HEK293 (cell line): ENCODE results near the gene FHL5.
A peak's percentile ranks its signal among the peaks of the same experiment; 100 is the strongest.

Experiments used
- CTCF ChIA-PET: fragments of 350-600 bp; formaldehyde crosslinking; extraction: SDS; loops from one replicate; lab custom pipeline; 2021; ENCODE audit warnings: antibody characterized with exemption; lab: Yijun Ruan, JAX
- POLR2A ChIA-PET: fragments of 300-600 bp; formaldehyde crosslinking; extraction: SDS; loops from one replicate; lab custom pipeline; 2020; ENCODE audit warnings: antibody characterized with exemption, inconsistent platforms; lab: Yijun Ruan, JAX
- H3K27ac ChIP-seq: fragments of 200-500 bp; sonication (Bioruptor generic); 2 replicates; pipeline ENCODE4 v1.5.1; 2014; ENCODE audit warnings: low read depth, low read length, control low read depth, inconsistent platforms; ENCODE audit errors: extremely low read depth
- H3K36me3 ChIP-seq, 2 experiments: fragments of 200-500 bp in 1 of 2; sonication (Bioruptor generic) in 1 of 2; 1 replicate in 1 of 2; 2 replicates in 1 of 2; pipeline ENCODE4 v1.5.1; 2014 to 2017; ENCODE audit warnings: inconsistent platforms in 2 of 2, low read length in 2 of 2; ENCODE audit not compliant: control insufficient read depth in 2 of 2, insufficient read depth in 1 of 2
- H3K4me1 ChIP-seq: fragments of 200-500 bp; sonication (Bioruptor generic); 2 replicates; pipeline ENCODE4 v1.5.1; 2014; ENCODE audit warnings: mild to moderate bottlenecking, low read length, inconsistent platforms; ENCODE audit not compliant: control insufficient read depth, insufficient read depth
- H3K4me3 ChIP-seq: 2 replicates; pipeline ENCODE4 v1.5.1; 2011; ENCODE audit warnings: low read depth, mild to moderate bottlenecking, control low read depth, low read length, moderate library complexity
- H3K9me3 ChIP-seq: fragments of 200-500 bp; sonication (Bioruptor generic); 2 replicates; pipeline ENCODE4 v1.5.1; 2014; ENCODE audit warnings: low read depth, low read length, inconsistent platforms; ENCODE audit not compliant: control insufficient read depth, insufficient read depth
- FEZF1 ChIP-seq: fragments of 450-650 bp; formaldehyde crosslinking; IDR thresholded peaks from 2 replicates; pipeline ENCODE4 v1.5.1; 2016; ENCODE audit warnings: missing biosample characterization, missing genetic modification characterization
- KLF7 ChIP-seq: fragments of 450-650 bp; formaldehyde crosslinking; IDR thresholded peaks from 2 replicates; pipeline ENCODE4 v1.5.1; 2016; ENCODE audit warnings: missing biosample characterization, missing genetic modification characterization, borderline replicate concordance
- SCRT1 ChIP-seq: fragments of 450-650 bp; formaldehyde crosslinking; IDR thresholded peaks from 2 replicates; pipeline ENCODE4 v1.5.1; 2016; ENCODE audit warnings: missing biosample characterization, missing genetic modification characterization, borderline replicate concordance
- SP7 ChIP-seq: fragments of 450-650 bp; formaldehyde crosslinking; IDR thresholded peaks from 2 replicates; pipeline ENCODE4 v1.5.1; 2016; ENCODE audit warnings: missing biosample characterization, missing genetic modification characterization
- WT1 ChIP-seq: fragments of 450-650 bp; formaldehyde crosslinking; IDR thresholded peaks from 2 replicates; pipeline ENCODE4 v1.5.1; 2016; ENCODE audit warnings: missing biosample characterization, missing genetic modification characterization
- ZNF112 ChIP-seq: fragments of 450-650 bp; formaldehyde crosslinking; IDR thresholded peaks from 2 replicates; pipeline ENCODE4 v1.5.0; 2017; ENCODE audit warnings: missing biosample characterization, missing genetic modification characterization
- ZNF138 ChIP-seq: fragments of 450-650 bp; formaldehyde crosslinking; IDR thresholded peaks from 2 replicates; pipeline ENCODE4 v1.5.1; 2016; ENCODE audit warnings: missing biosample characterization, missing genetic modification characterization, borderline replicate concordance
- ZNF155 ChIP-seq: fragments of 450-650 bp; formaldehyde crosslinking; IDR thresholded peaks from 2 replicates; pipeline ENCODE4 v1.5.1; 2016; ENCODE audit warnings: missing biosample characterization, missing genetic modification characterization
- ZNF16 ChIP-seq: fragments of 450-650 bp; formaldehyde crosslinking; IDR thresholded peaks from 2 replicates; pipeline ENCODE4 v1.5.1; 2016; ENCODE audit warnings: low read depth, missing biosample characterization, missing genetic modification characterization
- ZNF18 ChIP-seq: fragments of 450-650 bp; formaldehyde crosslinking; IDR thresholded peaks from 2 replicates; pipeline ENCODE4 v1.5.1; 2016; ENCODE audit warnings: missing biosample characterization, missing genetic modification characterization
- ZNF184 ChIP-seq: fragments of 450-650 bp; IDR thresholded peaks from 2 replicates; pipeline ENCODE4 v1.5.1; 2018; ENCODE audit warnings: missing biosample characterization, mild to moderate bottlenecking, missing genetic modification characterization
- ZNF280D ChIP-seq: fragments of 450-650 bp; formaldehyde crosslinking; IDR thresholded peaks from 2 replicates; pipeline ENCODE4 v1.5.1; 2016; ENCODE audit warnings: missing biosample characterization, missing genetic modification characterization
- ZNF394 ChIP-seq: fragments of 450-650 bp; formaldehyde crosslinking; IDR thresholded peaks from 2 replicates; pipeline ENCODE4 v1.5.1; 2016; ENCODE audit warnings: missing biosample characterization, missing genetic modification characterization, mild to moderate bottlenecking, moderate library complexity, borderline replicate concordance
- ZNF433 ChIP-seq: fragments of 450-650 bp; formaldehyde crosslinking; IDR thresholded peaks from 2 replicates; pipeline ENCODE4 v1.5.1; 2016; ENCODE audit warnings: missing biosample characterization, missing genetic modification characterization, low read depth
- ZNF514 ChIP-seq: fragments of 450-650 bp; formaldehyde crosslinking; IDR thresholded peaks from 2 replicates; pipeline ENCODE4 v1.5.1; 2016; ENCODE audit warnings: missing biosample characterization, missing genetic modification characterization
- ZNF600 ChIP-seq: fragments of 450-650 bp; formaldehyde crosslinking; IDR thresholded peaks from 2 replicates; pipeline ENCODE4 v1.5.1; 2016; ENCODE audit warnings: missing biosample characterization, missing genetic modification characterization
- ZNF658 ChIP-seq: fragments of 450-650 bp; formaldehyde crosslinking; IDR thresholded peaks from 2 replicates; pipeline ENCODE4; 2016; ENCODE audit warnings: missing biosample characterization, missing genetic modification characterization
- ZNF664 ChIP-seq: fragments of 450-650 bp; formaldehyde crosslinking; IDR thresholded peaks from 2 replicates; pipeline ENCODE4 v1.5.1; 2016; ENCODE audit warnings: missing biosample characterization, missing genetic modification characterization
- ZNF837 ChIP-seq: fragments of 450-650 bp; formaldehyde crosslinking; IDR thresholded peaks from 2 replicates; pipeline ENCODE4 v1.5.1; 2016; ENCODE audit warnings: missing biosample characterization, missing genetic modification characterization
- ZSCAN23 ChIP-seq: fragments of 450-650 bp; formaldehyde crosslinking; IDR thresholded peaks from 2 replicates; pipeline ENCODE4 v1.5.1; 2016; ENCODE audit warnings: missing biosample characterization, missing genetic modification characterization
- TF ChIP-seq, protein P1 (sequence below): fragments of 450-650 bp; formaldehyde crosslinking; IDR thresholded peaks from 2 replicates; pipeline ENCODE4 v1.5.1; 2016; ENCODE audit warnings: missing biosample characterization, missing genetic modification characterization
- TF ChIP-seq, protein P2 (sequence below): fragments of 450-650 bp; formaldehyde crosslinking; IDR thresholded peaks from 2 replicates; pipeline ENCODE4 v1.5.1; 2016; ENCODE audit warnings: missing biosample characterization, missing genetic modification characterization
- TF ChIP-seq, protein P3 (sequence below): fragments of 450-650 bp; formaldehyde crosslinking; IDR thresholded peaks from 2 replicates; pipeline ENCODE4 v1.5.1; 2017; ENCODE audit warnings: missing biosample characterization, missing genetic modification characterization

The FHL5 gene

DNA sequence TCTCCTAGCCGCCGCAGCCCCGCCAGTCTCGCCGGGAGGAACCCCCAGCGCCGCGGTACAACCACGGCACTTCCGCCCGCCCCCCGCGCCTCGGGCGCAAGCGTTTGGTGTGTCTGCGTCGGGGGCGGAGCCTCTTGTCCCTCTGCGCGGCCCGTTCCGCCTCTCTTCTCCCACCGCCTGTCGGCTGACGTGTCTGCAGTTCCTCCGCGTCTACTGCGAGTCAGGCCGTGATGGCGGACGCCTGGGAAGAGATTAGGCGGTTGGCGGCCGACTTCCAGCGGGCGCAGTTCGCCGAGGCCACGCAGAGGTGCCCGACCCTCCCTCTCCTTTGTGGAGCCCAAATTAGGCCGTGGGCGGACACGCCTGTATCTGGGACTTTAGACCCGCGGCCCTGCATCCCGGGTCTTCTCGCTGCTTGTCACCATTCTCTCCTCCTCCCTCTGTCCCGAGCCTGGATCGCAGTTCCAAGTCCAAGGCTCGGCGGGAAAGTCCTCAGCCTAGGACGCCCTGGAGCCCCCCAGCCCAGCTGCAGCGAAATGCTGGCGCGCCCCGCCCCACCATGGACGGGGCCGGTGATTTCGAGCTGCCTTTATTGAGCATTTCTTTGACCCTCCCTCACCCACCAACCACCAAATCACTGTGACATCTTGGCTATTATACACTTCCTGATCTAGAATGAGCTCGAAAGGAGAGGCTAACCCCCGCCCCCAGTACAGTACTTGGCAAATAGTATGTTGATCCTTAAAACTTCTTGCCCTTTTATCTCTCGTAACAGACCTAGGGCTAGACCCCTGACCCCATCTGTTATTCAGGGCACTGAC, 41.1 kb upstream of the FHL5 start, which contains the start of gene UFL1 (continued):
- TF ChIP-seq ZNF155 (tag by site-specific recombination) (no peak), WT1 (0 out of 2 replicates have a peak, but pooled peaks have one; percentile 20), SP7 (tag by site-specific recombination) (peak; percentile 78), ZNF600 (peak; percentile 77)

GRCh38 chr6:96522465-96523009, 40.4 kb upstream of the FHL5 start:
- H3K4me3 ChIP-seq, result peak overlapping the region; percentile 94
- TF ChIP-seq ZNF112 (tag by site-specific recombination), result no peak
- TF ChIP-seq, protein P1, sequence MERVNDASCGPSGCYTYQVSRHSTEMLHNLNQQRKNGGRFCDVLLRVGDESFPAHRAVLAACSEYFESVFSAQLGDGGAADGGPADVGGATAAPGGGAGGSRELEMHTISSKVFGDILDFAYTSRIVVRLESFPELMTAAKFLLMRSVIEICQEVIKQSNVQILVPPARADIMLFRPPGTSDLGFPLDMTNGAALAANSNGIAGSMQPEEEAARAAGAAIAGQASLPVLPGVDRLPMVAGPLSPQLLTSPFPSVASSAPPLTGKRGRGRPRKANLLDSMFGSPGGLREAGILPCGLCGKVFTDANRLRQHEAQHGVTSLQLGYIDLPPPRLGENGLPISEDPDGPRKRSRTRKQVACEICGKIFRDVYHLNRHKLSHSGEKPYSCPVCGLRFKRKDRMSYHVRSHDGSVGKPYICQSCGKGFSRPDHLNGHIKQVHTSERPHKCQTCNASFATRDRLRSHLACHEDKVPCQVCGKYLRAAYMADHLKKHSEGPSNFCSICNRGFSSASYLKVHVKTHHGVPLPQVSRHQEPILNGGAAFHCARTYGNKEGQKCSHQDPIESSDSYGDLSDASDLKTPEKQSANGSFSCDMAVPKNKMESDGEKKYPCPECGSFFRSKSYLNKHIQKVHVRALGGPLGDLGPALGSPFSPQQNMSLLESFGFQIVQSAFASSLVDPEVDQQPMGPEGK (tag by site-specific recombination), result no peak
- TF ChIP-seq ZNF658 (tag by site-specific recombination), result no peak
- TF ChIP-seq ZNF837, result no peak
- TF ChIP-seq ZNF280D (tag by site-specific recombination), result no peak
- no peak for TF ChIP-seq ZNF18 (tag by site-specific recombination)
- no peak for TF ChIP-seq SCRT1
- TF ChIP-seq ZNF664, result 0 out of 2 replicates have a peak, but pooled peaks have one; percentile 20
- no peak for TF ChIP-seq ZNF184 (tag by site-specific recombination)
- TF ChIP-seq KLF7, result no peak
- no peak for TF ChIP-seq ZNF16
- no peak for TF ChIP-seq FEZF1 (tag by site-specific recombination)
- no peak for TF ChIP-seq ZNF394 (tag by site-specific recombination)
- no peak for TF ChIP-seq ZSCAN23 (tag by site-specific recombination)
- TF ChIP-seq, protein P2, sequence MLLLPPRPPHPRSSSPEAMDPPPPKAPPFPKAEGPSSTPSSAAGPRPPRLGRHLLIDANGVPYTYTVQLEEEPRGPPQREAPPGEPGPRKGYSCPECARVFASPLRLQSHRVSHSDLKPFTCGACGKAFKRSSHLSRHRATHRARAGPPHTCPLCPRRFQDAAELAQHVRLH (tag by site-specific recombination), result 0 out of 2 replicates have a peak, but pooled peaks have one; percentile 10
- no peak for TF ChIP-seq ZNF138 (tag by site-specific recombination)
- TF ChIP-seq ZNF433, result no peak
- TF ChIP-seq, protein P3, sequence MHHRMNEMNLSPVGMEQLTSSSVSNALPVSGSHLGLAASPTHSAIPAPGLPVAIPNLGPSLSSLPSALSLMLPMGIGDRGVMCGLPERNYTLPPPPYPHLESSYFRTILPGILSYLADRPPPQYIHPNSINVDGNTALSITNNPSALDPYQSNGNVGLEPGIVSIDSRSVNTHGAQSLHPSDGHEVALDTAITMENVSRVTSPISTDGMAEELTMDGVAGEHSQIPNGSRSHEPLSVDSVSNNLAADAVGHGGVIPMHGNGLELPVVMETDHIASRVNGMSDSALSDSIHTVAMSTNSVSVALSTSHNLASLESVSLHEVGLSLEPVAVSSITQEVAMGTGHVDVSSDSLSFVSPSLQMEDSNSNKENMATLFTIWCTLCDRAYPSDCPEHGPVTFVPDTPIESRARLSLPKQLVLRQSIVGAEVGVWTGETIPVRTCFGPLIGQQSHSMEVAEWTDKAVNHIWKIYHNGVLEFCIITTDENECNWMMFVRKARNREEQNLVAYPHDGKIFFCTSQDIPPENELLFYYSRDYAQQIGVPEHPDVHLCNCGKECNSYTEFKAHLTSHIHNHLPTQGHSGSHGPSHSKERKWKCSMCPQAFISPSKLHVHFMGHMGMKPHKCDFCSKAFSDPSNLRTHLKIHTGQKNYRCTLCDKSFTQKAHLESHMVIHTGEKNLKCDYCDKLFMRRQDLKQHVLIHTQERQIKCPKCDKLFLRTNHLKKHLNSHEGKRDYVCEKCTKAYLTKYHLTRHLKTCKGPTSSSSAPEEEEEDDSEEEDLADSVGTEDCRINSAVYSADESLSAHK, result no peak
- TF ChIP-seq ZNF514, result no peak

More at GRCh38 chr6:96522465-96523009, 40.4 kb upstream of the FHL5 start:
- Histone ChIP-seq H3K4me1 (no peaks in the 10 kb centered on the region), H3K9me3 (no peaks in the 10 kb centered on the region), H3K36me3 (peaks cover 14 to 22% of the 10 kb centered on the region in 2 experiments), H3K27ac (peak overlapping the region; percentile 90)
- POLR2A ChIA-PET, result interaction anchor here (0.7 to 2.0 kb wide), 3 partner anchors 9 to 402 kb away, joined by 3 to 7 read pairs (median 7); partner anchors contain the start of gene KLHL32
- CTCF ChIA-PET, result interaction anchor here (0.6 kb wide), 1 partner anchor 347 kb away, joined by 5 read pairs; no protein-coding TSS in a partner anchor
